ENCODE data around the gene PIGA.

The PIGA gene

GRCh38 chrX:15359701-15360100, 24.4 kb upstream of the PIGA start:
- H3K4me2 ChIP-seq (ENCODE audit: low read depth, low read length, poor library complexity, severe bottlenecking) = no peak overlapping the region
- no peaks in the 10 kb centered on the region for H3K9me2 ChIP-seq (replicated peaks; ENCODE audit: insufficient read depth, low read length)
- H3F3A ChIP-seq (ENCODE audit: insufficient read depth) = no peaks in the 10 kb centered on the region
- H3K4me3 ChIP-seq (ENCODE audit: insufficient read depth, low read length, poor library complexity, severe bottlenecking) = no peak overlapping the region
- H3K79me2 ChIP-seq (ENCODE audit: insufficient read depth, low read length) = no peaks in the 10 kb centered on the region
- no peaks in the 10 kb centered on the region for H4K20me1 ChIP-seq (ENCODE audit: low read depth, low read length)
- no peaks in the 10 kb centered on the region for H3K9me3 ChIP-seq (ENCODE audit: insufficient read depth, low read length)
- H3K27ac ChIP-seq (ENCODE audit: low read depth, low read length) = no peak overlapping the region
- H3K36me3 ChIP-seq (ENCODE audit: low read length) = no peaks in the 10 kb centered on the region
- no peak overlapping the region for H2AFZ ChIP-seq (ENCODE audit: low read depth, low read length, severe bottlenecking)
- TF ChIP-seq CTCF (IDR thresholded peaks at IDR 0.05; ENCODE audit: insufficient read depth, low read length, poor library complexity, severe bottlenecking) = no peak
- TF ChIP-seq EZH2phosphoT487 (conservative IDR thresholded peaks at IDR 0.05; ENCODE audit: low read length) = no peak
- no peak overlapping the region for H3K9ac ChIP-seq (ENCODE audit: low read length)
- no peaks in the 10 kb centered on the region for H3K27me3 ChIP-seq (ENCODE audit: low read length)

GRCh38 chrX:15358533-15358932, 23.2 kb upstream of the PIGA start:
- TF ChIP-seq EZH2phosphoT487 (conservative IDR thresholded peaks at IDR 0.05; ENCODE audit: low read length) = no peak
- TF ChIP-seq CTCF (IDR thresholded peaks at IDR 0.05; ENCODE audit: insufficient read depth, low read length, poor library complexity, severe bottlenecking) = no peak
- H3K4me3 ChIP-seq (ENCODE audit: insufficient read depth, low read length, poor library complexity, severe bottlenecking) = no peak overlapping the region
- no peak overlapping the region for H3K9ac ChIP-seq (ENCODE audit: low read length)
- H3K9me2 ChIP-seq (replicated peaks; ENCODE audit: insufficient read depth, low read length) = no peaks in the 10 kb centered on the region
- no peak overlapping the region for H3K27ac ChIP-seq (ENCODE audit: low read depth, low read length)
- no peaks in the 10 kb centered on the region for H4K20me1 ChIP-seq (ENCODE audit: low read depth, low read length)
- H3K79me2 ChIP-seq (ENCODE audit: insufficient read depth, low read length) = no peaks in the 10 kb centered on the region
- no peak overlapping the region for H2AFZ ChIP-seq (ENCODE audit: low read depth, low read length, severe bottlenecking)
- no peaks in the 10 kb centered on the region for H3K9me3 ChIP-seq (ENCODE audit: insufficient read depth, low read length)
- H3F3A ChIP-seq (ENCODE audit: insufficient read depth) = no peaks in the 10 kb centered on the region
- H3K27me3 ChIP-seq (ENCODE audit: low read length) = no peaks in the 10 kb centered on the region
- H3K36me3 ChIP-seq (ENCODE audit: low read length) = no peaks in the 10 kb centered on the region
- H3K4me2 ChIP-seq (ENCODE audit: low read depth, low read length, poor library complexity, severe bottlenecking) = no peak overlapping the region

- Histone ChIP-seq H4K20me1 (ENCODE audit: low read depth, low read length) (no peaks in the 10 kb centered on the region), H3K27ac (ENCODE audit: low read depth, low read length) (no peak overlapping the region), H3K27me3 (ENCODE audit: low read length) (no peaks in the 10 kb centered on the region), H3K4me3 (ENCODE audit: insufficient read depth, low read length, poor library complexity, severe bottlenecking) (no peak overlapping the region), H3K36me3 (ENCODE audit: low read length) (no peaks in the 10 kb centered on the region), H3K9me3 (ENCODE audit: insufficient read depth, low read length) (no peaks in the 10 kb centered on the region), H3K79me2 (ENCODE audit: insufficient read depth, low read length) (no peaks in the 10 kb centered on the region), H2AFZ (ENCODE audit: low read depth, low read length, severe bottlenecking) (no peak overlapping the region), H3F3A (ENCODE audit: insufficient read depth) (no peaks in the 10 kb centered on the region), H3K4me2 (ENCODE audit: low read depth, low read length, poor library complexity, severe bottlenecking) (no peak overlapping the region), H3K9ac (ENCODE audit: low read length) (no peak overlapping the region), H3K9me2 (replicated peaks; ENCODE audit: insufficient read depth, low read length) (no peaks in the 10 kb centered on the region)
- TF ChIP-seq CTCF (IDR thresholded peaks at IDR 0.05; ENCODE audit: insufficient read depth, low read length, poor library complexity, severe bottlenecking) (no peak), EZH2phosphoT487 (conservative IDR thresholded peaks at IDR 0.05; ENCODE audit: low read length) (no peak)
Observed at GRCh38 chrX:15356444-15356843, 21.1 kb upstream of the PIGA start.
